HG02885 (cell line): ENCODE results near the gene RFESD.

Experiments used
- ATAC-seq: cut with Tn5 transposase; IDR thresholded peaks from one replicate; pipeline ENCODE4 v1.9.1; 2021; ENCODE audit warnings: mild to moderate bottlenecking; ENCODE audit not compliant: unreplicated experiment, poor library complexity

RFESD gene

DNA sequence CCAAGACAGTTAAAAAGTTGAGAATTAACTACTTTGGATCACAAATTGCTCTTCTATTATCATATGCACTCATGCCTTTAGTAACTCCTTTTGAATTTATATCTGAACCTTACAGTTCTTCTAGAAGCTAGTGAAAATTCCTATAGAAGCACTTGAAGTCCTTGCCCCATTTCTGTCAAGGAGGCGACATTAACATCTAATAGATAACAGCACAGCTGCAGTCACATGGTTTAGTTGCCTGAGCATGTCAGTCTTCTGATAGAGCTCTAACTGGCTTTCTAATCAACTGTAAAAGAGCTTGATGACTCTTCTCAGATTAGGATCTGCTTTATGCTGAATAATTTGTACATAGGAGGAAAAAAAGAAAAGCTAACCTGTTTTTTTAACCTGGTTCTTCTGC lies 9.0 kb downstream of the RFESD start:
- ATAC-seq, result no peak

DNA sequence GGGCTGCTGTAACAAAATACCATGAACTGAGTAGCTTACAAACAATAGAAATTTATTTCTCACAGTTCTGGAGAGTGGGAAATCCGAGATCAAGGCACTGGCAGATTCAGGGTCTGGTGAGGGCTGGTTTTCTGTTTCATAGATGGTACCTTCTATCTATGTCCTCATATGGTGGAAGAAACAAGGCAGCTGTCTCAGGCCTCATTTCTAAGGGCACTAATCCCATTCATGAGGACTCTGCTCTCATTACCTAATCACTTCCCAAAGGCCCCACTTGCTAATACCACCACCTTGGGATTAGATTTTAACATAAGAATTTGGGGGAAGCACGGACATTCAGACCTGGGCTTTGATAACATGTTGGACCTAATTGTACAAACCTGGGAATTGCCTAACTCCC lies 13.5 kb downstream of the RFESD start:
- ATAC-seq, result no peak

DNA sequence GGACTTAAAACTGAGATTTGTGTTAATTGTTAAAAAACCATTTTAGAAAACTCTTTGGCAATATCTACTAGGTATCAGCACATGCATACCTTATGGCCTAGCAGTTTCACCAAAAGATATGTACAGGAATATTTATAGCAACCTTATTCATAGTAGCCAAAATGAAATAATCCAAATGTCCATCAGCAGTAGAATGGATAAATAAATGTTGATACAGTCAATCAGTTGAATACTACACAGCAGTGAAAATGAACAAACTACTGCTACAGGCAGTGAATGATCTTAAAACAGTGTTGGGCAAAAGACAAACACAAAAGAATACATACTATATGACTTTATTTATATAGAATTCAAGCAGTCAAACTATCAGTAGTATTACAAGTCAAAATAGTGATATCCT lies 16.4 kb downstream of the RFESD start:
- ATAC-seq, result no peak

DNA sequence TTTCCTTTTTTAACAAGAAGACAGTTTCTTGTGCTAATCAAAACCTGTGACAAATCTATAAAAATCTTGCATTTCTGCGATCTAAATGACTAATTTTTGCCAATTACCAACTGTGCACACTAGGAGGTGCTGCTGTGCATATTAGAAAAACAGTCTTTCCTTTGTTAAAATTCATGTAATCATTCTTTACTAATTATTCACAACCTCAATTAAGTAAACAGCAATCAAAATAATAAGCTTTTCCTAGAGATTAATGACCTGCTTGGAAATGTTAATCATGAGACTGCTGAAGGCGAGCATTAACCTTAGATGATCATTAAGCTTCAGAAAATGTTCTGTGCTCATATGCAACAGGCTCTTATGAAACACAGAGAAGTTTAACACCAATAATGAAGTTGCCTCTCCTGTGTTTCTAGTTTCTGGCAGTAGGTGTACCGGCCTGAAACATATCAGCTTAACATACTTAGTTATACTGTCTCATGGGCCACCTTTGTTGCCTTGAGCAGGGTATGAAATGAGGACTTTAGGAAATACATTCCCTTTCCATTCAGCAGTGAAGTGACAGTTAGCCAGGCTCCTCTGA lies 17.7 kb downstream of the RFESD start:
- ATAC-seq, result no peak

DNA sequence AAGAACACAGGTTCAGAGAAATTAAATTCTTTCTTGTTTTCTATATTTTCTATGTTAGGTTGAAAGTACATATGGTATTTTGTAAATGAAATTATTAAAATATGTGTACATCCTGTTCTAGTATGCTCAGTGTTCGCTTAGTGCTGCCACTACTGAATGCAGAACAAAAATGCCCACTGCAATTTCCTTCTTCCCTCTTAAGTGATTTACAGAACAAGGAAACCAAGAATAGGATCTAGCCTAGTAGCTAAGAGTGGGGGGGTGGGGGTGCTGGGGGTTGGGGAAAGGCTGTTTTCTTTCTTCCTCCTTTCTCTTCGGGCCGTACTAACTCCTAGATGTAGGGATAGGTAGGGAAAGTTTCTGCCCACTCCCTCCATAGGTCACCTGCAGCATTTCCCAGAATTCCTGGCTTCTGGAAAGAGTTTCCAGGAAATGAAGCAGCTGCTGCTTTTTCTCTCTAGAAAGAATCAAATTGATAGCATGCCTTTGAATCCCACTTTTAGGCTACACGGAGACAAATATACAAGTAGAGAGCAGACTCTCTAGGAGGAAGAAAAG lies 20.6 kb downstream of the RFESD start:
- no peak for ATAC-seq

DNA sequence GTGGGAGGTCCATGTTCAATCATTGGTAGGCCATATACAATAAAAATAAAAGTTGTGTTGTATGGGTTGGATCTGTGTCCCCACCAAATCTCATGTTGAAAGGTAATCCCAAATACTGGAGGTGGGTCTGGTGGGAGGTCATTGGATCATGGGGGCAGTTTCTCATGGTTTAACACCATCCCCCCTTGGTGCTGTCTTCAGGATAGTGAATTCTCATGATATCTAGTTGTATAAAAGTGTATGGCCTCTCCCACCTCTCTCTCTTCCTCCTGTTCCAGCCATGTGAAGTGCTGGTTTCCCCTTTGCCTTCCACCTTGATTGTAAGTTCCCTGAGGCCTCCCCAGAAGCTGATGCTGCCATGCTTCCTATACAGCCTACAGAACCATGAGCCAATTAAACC lies 21.1 kb downstream of the RFESD start:
- ATAC-seq, result no peak

DNA sequence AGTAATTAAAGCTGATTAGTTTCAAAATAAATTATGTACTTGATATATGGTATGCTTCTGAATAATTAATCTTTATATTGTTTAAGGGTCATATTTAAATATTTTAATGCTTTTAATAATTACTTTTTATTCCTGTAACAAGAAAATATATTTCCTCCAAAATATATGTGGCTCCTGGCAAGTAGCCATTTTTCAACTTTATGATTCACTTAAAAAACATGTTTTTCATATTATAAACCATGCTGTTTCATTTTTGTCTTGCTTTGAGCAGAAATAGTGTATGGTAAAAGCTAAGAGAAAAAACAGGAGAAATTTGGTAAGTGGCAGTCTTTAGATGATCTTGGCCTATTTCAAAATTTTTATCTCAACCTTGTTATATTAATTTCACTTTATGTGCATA lies 21.6 kb downstream of the RFESD start:
- no peak for ATAC-seq

DNA sequence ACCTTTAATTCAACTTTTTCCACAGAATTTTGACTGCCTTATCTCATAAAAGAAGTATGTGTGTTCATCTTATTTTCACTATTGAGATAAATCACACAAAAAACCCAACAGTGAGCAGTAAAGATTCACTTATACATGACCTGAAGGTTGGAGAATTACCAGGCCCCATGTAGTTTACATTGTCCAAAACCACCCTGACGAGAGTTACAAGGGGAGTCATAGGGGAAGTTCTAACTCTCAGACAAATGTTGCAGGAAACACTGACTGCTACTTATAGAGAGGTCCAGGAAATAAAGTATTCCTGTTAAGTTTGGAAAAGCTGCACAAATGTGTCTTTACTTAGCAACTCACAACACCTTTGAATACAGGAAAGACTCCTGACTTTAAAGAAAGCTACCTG lies 22.2 kb downstream of the RFESD start:
- ATAC-seq, result no peak

DNA sequence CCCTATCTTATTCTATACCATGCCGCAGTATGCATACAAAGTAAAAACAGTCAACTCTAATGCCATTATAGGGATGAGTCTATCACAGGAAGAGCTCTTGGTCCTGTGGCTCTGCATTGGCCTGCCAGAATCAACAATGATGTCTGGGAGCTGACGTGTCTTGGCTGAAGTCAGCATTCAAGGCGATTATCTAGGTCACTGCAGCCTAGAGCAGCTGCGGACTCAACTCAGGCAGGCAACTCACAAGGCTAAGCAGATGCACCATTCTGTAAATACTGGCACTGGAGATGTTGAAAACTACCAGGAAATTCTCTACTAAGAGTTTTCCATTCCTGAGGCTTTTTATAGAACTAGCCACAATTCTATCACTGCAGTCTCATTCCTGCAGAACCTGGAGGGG lies 23.0 kb downstream of the RFESD start:
- no peak for ATAC-seq

DNA sequence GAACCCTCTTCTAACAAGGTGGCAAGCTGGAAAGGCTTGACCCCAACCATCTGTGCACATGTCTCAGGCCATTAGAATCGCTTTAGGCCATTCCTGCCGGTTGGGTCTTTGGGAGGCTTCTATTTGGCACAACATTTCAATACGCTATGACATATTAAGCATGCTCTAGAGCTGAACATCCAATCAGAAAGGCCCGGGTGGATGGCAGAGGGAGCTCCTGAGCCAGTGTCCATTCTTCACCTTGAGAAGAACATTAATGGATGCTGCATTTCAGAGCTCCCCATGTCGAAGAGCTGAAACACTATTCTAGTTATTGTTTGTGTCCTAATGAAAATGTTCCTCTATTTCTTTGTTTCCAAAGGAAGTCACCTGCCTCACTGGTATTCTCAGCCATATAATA lies 23.4 kb downstream of the RFESD start:
- no peak for ATAC-seq

DNA sequence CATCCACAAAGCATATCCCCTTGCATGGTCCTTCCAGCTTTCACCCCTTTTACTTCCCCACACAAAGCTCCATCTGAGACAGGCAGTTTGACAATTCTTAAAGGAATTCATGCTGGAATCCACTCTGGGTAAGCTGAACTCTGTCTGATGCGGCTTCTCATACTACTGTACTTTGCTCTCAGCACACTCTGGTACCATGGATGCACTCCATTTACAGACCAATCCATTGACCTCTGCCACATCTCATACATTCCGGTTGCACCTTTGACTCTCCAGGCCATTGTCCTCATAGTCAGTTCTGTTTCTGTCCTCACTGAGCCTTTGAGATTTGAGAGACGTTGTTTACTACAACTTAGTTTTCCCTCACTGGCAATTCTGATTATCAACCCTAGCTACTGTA lies 24.0 kb downstream of the RFESD start:
- no peak for ATAC-seq

DNA sequence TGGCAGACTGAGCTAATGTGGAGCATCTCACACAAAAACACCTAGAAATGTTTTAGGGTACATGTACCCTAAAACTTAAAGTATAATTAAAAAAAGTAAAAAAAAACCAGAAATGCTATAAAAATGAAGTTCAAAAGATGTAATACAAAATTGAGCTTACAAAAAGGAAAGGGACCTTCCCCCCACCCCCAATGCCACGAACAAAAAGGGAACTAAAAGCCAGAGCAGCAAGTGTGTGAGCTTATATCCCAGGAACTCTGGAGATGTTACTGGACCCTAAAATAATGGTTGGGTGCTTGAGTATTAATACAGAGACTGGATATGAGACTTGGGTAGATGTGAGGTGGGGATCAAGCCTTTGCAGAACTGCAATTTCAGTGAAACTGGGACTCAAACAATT lies 25.2 kb downstream of the RFESD start:
- ATAC-seq, result no peak

DNA sequence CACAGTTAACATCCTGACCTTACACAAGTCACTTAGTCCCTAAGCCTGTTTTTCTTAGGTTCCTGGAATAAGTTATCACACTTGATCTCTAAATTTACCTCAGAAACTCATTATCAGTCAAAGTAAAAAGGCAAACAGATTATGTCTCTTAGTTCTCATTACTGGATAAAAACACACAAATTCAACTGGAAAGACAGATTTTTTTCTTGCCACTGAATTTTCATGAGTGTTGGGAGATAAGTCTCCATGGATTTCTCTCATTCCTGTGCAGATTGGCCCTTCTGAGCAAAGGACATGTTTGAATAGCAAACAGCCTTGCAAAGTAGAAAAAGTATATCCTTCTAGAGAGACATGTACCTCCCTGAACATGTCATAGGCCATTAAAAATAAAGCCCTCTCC lies 26.1 kb downstream of the RFESD start:
- ATAC-seq, result no peak

DNA sequence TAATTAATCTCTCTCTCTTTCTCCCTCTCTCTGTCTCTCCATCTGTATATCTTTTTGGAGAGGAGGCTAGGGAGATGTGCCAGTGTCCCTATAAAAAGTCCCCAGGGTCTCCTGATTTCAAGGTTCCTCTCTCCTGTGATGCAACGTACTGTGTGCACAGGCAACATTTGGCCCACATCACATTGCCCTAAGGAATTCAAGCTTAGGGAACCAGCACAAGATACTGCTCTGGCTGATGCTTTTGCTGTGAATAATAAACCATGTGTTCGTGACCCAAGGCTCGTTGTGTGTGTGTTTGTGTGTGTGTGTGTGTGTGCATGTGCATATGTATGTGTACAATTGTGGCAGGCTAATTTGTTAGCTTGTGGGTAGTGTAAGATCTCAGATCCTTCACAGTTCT lies 26.5 kb downstream of the RFESD start:
- no peak for ATAC-seq

DNA sequence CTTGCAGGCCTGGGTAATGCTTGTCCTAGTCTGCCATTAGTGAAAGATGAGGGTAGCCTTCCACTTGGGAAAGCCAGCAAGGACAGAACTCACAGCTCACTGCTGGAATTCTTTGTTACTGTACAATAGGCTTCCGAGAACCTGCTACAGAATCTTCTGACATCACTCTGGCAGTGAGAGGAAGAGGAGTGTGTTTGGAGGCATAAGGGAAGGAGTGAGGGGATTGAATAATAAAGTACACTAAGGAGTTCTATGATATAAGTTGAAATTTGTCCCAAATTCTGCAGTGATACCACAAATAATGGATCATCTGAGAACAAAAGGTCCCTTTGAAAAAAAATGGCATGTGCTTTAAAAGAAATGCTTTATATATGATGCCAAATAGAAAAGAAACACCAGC lies 36.3 kb downstream of the RFESD start, which contains the start of gene SPATA9:
SPATA9 (minus strand) TSS at position 101 of the 400 bp plus-strand sequence. CDS start 137 bp downstream, outside the sequence.
- no peak for ATAC-seq

DNA sequence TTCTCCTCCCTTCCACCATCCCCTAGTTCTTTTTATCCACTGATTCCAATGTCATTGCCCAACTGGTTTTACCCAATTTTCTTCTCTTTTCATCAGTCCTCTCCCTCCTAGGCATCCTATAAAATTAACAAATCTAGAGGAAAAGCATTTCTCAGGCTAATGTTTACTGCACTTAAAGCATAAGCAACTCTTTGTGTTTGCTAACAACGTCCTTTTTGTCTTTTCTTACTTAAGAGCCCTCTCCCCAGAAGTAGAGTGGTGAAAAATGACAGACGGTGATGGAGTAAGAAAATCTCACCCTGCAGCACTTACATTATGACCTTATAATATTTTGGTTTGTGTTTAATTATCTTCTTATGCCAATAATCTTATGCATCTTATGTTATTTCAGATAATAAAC lies 37.8 kb downstream of the RFESD start:
- no peak for ATAC-seq

DNA sequence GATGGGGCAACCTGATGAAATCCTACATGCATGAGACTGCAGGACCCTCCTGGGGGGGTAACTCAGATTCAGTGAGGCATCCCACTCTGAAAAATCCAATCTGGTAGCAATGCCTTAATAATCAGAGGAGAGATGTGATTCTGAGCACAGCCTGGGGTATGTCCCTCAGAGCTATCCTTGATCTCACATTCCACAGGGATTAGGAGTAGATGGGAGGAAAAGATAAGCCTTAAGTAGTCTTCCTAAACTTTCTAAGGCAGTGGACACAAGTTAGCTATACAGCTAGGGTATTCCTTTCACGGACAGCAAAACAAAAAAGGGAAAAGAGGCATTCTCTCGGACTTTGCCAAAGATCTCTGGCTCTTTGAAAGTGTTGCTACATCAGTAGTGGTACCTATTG lies 40.1 kb downstream of the RFESD start:
- no peak for ATAC-seq

DNA sequence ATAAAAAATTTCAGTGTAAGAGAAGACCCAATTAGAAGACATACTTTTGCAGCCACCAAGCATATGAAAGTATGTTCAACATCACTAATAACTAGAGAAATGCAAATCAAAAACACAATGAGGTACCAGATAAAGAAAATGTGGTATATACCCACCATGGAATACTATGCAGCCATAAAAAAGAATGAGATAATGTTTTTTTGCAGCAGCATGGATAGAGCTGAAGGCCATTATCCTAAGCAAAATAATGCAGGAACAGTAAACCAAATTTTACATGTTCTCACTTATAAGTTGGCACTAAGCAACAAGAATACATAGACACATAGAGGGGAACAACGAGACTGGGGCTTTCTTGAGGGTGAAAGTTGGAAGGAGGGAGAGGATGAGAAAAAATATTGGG lies 43.1 kb downstream of the RFESD start:
- ATAC-seq, result no peak

DNA sequence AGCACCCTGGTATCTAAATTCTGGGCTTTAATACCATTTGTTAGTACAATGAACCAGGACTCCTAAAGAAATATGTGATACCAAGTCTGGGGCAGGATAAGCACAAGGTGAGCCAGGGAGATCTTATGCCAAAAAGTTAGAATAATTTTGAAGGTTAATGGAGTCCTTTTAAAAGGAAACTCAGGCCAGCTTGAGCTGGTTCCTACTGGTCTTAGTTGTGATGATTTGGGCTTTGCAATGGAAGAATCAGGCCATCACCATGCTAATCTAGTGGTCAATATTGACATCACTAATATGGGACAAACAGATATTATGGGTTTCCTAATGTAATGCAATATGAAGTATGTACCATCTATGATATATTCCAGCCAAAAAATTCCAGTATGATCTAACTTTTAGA lies 43.8 kb downstream of the RFESD start:
- no peak for ATAC-seq

DNA sequence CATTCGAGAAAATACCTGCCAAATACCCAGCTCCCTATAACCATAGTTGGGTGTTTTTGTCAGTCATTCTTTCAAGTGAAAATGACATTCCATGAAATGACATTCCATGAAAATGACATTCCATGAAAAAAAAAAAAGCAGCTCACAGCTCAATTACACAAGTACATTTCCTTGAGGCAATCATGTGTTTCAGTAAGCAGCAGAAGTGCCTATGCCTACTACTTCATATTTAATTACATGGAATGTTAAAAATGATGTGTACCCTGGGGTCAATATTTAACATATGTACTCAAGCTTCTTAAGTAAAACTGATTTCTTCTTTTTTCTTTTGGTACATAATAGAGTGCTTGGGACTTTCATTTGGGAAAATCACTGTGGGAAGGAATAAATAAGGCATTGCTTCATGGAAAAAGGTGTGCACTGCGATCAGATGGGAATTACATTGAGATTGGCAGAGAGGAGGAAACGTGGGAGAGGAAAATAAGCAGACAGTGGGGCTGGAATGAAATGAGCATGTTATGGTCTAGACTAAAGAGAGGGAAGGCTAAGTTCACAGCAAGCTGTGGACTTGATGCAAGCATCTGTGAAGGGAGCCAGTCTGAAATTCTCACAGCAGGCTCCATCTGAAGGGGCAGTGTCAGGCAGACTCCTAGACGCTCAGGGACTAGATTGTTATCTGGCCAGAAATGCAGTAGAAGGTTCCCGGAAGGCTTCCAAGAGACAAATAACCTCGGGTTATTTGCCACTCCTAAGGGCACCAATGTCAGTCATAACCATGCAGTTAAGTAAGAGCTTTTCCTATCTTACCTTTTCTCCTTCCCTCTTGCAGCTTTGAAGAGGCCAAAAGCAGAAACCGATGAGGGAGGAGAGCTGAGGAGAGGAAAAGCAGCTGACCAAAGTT lies 51.5 kb downstream of the RFESD start:
- no peak for ATAC-seq

DNA sequence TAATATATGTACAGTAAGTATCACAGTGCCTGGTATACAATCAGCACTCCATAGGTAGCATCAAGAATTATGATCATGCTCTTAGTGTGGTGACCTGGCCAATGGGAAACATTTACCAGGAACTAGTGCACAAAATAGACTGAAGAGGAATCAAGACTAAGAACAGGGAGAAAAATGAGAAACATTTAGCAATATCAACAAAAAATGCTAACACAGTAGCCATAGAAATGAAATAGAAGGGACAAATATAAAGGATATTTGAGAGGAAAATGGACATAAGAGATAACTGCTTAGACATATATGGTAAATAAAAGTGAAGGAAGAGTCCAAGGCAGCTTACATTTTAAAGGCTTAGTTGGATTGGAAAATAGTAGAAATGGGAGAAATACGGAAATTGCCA lies 52.8 kb downstream of the RFESD start:
- ATAC-seq, result no peak

DNA sequence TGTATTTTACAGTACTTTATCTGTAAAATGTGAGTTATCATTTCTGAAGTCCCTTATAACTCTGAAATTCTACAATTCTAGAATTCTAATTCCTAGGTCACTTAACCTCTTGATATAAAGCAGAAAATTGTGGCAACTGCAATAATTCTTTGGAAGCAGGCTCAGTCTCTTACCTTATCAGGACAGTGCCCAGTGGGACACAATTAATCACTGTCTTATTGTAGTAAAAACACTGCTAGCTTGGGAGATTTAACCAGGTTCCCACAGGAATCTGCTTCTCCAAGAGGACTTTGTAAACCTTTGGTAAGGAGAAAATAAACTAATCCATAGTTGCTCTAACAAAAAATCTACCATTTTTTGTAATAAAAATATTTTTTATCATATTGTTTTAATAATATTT lies 54.5 kb downstream of the RFESD start:
- ATAC-seq, result no peak
